HCT116 (cell line): Measurements from ENCODE around the gene RIMBP2.

ENCODE experiments used
- CEBPB ChIP-seq: IDR thresholded peaks from 2 replicates; pipeline ENCODE4 v1.6.1; 2012; ENCODE audit warnings: low read depth
- EGR1 ChIP-seq: IDR thresholded peaks from 2 replicates; pipeline ENCODE4 v1.6.1; 2012; ENCODE audit warnings: low read depth
- EZH2 ChIP-seq: fragments of 200-600 bp; sonication (generic); IDR thresholded peaks from 2 replicates; pipeline ENCODE4 v1.6.1; 2017; ENCODE audit warnings: antibody characterized with exemption, mixed run types
- POLR2A ChIP-seq: IDR thresholded peaks from 2 replicates; pipeline ENCODE4 v1.7.0; 2011; ENCODE audit warnings: borderline replicate concordance; ENCODE audit not compliant: insufficient read depth, insufficient read length; ENCODE audit errors: extremely low read depth
- POLR2AphosphoS5 ChIP-seq: IDR thresholded peaks from 2 replicates; pipeline ENCODE4 v1.6.1; 2011; ENCODE audit warnings: mild to moderate bottlenecking, low read depth, low read length, moderate library complexity
- RAD21 ChIP-seq: IDR thresholded peaks from 2 replicates; pipeline ENCODE4 v1.6.1; 2012; ENCODE audit warnings: low read depth, mild to moderate bottlenecking
- REST ChIP-seq: IDR thresholded peaks from 2 replicates; pipeline ENCODE4 v1.6.1; 2012; ENCODE audit warnings: low read depth
- YY1 ChIP-seq: IDR thresholded peaks from 2 replicates; pipeline ENCODE4 v1.6.1; 2011; ENCODE audit warnings: low read length, low read depth, moderate library complexity, mild to moderate bottlenecking; ENCODE audit not compliant: insufficient replicate concordance; ENCODE audit errors: extremely low read depth
- ZNF274 ChIP-seq: fragments of 200-500 bp; sonication (Bioruptor generic); IDR thresholded peaks from 2 replicates; pipeline ENCODE4 v1.6.1; 2014; ENCODE audit warnings: mild to moderate bottlenecking, low read depth, low read length, inconsistent platforms
- TF ChIP-seq, protein P1 (sequence below), 3 experiments: fragments of 200-600 bp in 1 of 3; sonication (generic) in 1 of 3; IDR thresholded peaks in 2 of 3; conservative IDR thresholded peaks in 1 of 3; 2 replicates each; pipeline ENCODE4 v1.5.1; 2012 to 2017; ENCODE audit warnings: low read depth in 2 of 3, low read length in 2 of 3, antibody characterized with exemption in 1 of 3, borderline replicate concordance in 1 of 3, control low read depth in 1 of 3, mild to moderate bottlenecking in 1 of 3, mixed read lengths in 1 of 3, mixed run types in 1 of 3, moderate library complexity in 1 of 3; ENCODE audit not compliant: insufficient read depth in 1 of 3
- TF ChIP-seq, protein P2 (sequence below): IDR thresholded peaks from 2 replicates; pipeline ENCODE4 v1.6.1; 2012

- TF ChIP-seq, protein P1, sequence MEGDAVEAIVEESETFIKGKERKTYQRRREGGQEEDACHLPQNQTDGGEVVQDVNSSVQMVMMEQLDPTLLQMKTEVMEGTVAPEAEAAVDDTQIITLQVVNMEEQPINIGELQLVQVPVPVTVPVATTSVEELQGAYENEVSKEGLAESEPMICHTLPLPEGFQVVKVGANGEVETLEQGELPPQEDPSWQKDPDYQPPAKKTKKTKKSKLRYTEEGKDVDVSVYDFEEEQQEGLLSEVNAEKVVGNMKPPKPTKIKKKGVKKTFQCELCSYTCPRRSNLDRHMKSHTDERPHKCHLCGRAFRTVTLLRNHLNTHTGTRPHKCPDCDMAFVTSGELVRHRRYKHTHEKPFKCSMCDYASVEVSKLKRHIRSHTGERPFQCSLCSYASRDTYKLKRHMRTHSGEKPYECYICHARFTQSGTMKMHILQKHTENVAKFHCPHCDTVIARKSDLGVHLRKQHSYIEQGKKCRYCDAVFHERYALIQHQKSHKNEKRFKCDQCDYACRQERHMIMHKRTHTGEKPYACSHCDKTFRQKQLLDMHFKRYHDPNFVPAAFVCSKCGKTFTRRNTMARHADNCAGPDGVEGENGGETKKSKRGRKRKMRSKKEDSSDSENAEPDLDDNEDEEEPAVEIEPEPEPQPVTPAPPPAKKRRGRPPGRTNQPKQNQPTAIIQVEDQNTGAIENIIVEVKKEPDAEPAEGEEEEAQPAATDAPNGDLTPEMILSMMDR (IDR thresholded peaks at IDR 0.05 in 2 of 3, conservative IDR thresholded peaks at IDR 0.05 in 1 of 3; ENCODE audit: borderline replicate concordance in 1 of 3, insufficient read depth in 1 of 3, low read depth in 2 of 3, low read length in 2 of 3): no peak
- no peak for TF ChIP-seq POLR2A
- no peak for TF ChIP-seq ZNF274
- no peak for TF ChIP-seq RAD21
- no peak for TF ChIP-seq YY1
- TF ChIP-seq POLR2AphosphoS5: no peak
- TF ChIP-seq CEBPB: no peak
- no peak for TF ChIP-seq REST
- TF ChIP-seq EZH2: no peak
- no peak for TF ChIP-seq EGR1
- TF ChIP-seq, protein P2, sequence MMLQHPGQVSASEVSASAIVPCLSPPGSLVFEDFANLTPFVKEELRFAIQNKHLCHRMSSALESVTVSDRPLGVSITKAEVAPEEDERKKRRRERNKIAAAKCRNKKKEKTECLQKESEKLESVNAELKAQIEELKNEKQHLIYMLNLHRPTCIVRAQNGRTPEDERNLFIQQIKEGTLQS: no peak
Observed at GRCh38 chr12:130537051-130537450, 179.0 kb downstream of the RIMBP2 start.
